NCI-H1417 (cell line): ENCODE measurements around the gene SRA1.

Source experiments
- DNase-seq, 3 experiments: peaks; one replicate each; lab custom pipeline; 2025; lab: John Stamatoyannopoulos, UW

SRA1 gene

GRCh38 chr5:140550147-140551079, 6.9 kb downstream of the SRA1 start:
- no peak for DNase-seq

DNA sequence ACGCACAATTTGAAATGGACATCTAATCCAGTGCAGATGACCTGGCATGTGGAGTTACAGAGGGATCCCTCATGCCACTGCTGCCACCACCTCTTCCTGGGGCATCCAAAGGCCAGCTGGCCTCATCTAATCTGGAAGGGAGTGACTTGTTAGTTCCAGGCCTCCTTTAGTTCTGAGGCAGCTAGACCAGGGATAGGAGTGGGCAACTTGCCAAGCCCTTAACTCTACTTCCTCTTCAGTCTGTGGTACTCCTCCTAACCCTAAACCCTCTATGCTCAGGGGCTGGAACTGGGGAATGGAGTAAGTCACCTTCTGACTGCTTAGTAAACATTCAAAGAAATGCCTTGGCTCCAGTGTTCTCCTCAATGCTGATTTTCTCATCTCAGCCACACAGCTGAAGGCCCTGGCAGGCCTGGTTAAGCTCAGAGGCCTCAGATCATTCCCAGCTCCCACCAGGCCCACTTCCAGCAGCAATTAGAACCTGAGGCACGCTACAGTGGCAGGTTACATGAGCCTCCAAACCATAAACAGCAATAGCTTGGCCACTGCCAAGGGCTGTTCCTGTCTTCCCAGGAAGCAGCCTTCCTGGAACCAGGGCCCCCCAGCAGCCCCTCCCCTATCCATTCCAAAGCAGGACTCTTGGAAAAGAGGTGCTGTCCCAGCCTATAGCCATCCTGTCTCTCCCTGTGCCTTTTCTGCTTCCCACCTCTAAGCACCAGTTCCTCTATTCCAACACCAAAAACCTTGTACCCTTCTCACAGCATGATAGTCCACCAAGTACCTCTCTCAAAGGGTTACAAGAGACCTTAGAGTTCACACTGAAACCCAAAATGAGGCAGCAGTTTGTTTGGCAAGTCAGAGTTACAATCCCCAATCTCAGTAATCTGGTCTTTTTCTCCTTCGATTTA, 7.8 kb downstream of the SRA1 start:
- no peak for DNase-seq

DNA sequence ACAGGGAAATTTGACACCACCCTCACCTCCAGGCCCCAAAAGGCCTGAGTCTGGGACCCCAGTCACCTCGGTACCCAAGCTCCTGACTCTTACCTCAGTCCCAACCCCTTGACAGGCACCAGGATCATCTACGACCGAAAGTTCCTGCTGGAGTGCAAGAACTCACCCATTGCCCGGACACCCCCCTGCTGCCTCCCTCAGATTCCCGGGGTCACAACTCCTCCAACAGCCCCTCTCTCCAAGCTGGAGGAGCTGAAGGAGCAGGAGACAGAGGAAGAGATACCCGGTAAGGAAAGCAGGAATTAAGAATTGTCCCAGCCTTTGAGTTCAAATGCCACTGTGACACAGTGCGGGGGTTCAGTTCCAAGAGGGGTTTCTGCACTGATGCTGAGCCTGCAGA, 8.5 kb downstream of the SRA1 start:
- no peak for DNase-seq

- DNase-seq, result no peak
Observed at GRCh38 chr5:140548300-140548688, 9.0 kb downstream of the SRA1 start.

DNA sequence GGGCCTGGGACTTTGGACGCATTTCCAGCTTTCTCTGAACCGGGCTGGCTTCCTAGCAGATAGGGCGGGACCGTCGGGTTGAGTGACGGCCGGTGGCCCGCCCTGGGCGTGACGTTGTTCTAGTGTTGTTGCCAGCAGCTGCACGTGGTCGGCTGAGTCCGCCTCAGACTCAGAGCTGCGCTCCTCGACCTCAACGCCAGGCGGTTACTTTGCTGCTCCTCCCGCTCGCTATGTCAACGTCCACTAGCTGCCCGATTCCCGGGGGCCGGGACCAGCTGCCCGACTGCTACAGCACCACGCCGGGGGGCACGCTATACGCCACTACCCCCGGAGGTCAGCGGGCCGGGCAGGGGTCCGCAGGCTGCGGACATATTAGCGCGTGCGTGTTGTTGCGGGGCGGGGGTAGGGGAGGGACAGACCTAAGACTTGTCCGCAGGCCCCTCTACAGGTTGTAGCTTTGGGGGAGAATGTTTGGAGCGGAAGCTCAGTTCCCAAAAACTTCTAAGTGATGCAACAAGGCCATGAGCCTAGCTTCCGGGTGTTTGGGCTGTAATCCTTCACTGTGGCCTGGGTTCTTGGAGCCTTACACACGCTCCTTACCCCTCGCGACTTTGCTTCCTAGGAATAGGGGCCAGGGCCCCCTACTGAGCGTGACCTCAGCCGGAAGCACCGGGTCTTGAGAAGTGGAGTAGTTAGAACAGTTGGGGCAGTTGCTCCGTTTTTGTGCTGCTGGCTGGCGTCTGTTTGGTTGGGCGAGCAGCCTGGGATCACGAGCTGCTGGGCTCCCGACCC, 9.6 kb downstream of the SRA1 start, which contains the start of gene EIF4EBP3:
EIF4EBP3 (plus strand) TSS at position 155 of the 792 bp plus-strand sequence; CDS start at position 231, 76 bp downstream.
- DNase-seq, result peak; percentile 54 to 76 (median 73)

GRCh38 chr5:140546851-140547507, 10.3 kb downstream of the SRA1 start:
- no peak for DNase-seq

DNA sequence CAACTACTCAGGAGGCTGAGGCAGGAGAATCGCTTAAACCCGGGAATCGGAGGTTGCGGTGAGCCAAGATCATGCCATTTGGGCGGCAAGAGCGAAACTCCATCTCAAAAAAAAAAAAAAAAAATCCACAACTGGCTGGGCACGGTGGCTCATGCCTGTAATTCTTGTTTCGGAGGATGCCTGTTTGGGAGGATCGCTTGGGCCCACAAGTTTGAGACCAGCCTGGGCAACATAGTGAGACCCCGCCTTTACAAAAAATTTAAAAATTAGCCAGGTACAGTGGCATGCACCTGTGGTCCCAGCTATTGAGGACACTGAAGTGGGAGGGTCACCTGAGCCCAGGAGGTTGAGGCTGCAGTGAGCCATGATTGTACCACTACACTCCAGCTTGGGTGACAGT, 11.7 kb downstream of the SRA1 start:
- DNase-seq, result no peak

DNA sequence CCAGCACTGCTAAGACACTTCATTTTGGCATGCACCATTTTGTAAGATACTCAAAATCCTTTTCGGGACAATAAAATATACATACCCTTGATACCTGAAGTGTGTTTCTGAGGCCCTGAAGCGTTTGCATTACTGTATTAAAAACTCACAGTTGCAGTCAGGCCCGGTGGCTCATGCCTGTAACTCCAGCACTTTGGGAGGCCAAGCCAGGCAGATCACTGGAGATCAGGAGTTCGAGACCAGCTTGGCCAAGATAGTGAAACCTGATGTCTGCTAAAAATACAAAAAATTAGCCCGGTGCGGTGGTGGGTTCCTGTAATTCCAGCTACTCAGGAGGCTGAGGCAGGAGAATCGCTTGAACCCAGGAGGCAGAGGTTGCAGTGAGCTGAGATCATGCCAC, 12.3 kb downstream of the SRA1 start:
- no peak for DNase-seq

- no peak for DNase-seq
Observed at GRCh38 chr5:140542972-140543371, 14.3 kb downstream of the SRA1 start.

GRCh38 chr5:140540227-140540626, 17.0 kb downstream of the SRA1 start:
- DNase-seq, result no peak

DNA sequence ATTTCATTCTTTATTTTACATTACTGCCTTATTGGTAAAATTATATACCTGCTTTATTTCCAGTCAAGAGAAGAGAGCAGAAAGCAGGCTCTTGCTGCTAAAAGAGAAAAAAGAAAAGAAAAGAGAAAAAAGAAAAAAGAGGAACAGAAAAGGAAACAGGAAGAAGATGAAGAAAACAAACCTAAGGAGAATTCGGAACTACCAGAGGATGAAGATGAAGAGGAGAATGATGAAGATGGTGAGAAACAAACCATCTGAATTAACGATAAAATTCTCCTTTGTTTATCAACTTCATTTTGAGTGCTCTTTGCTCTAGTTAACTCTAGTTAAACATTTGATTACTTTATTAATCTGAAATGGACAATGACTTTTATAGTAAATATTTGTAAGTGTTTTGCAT, 33.3 kb downstream of the SRA1 start:
- no peak for DNase-seq

DNA sequence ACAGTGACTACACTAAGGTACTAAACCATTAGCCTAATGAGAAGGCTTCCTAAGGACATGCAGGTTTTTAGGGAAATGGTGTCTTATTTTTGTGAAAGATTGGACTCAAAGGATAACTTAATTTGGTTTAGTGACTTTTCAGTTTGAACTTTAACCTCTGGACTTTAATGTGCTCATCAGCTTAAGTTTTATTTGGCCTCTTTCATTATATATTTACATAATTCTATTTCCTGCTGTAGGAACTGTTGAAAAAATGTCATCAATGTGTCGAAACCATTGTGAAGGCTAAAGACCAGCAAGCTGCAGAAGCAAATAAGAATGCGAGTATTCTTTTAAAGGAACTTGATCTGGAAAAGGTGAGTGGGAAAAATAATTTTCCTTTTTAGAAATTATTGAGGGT, 44.1 kb downstream of the SRA1 start:
- DNase-seq, result no peak

GRCh38 chr5:140509898-140510297, 47.4 kb downstream of the SRA1 start:
- DNase-seq, result peak in 1 of 3 experiments; percentile 1

GRCh38 chr5:140502834-140503233, 54.4 kb downstream of the SRA1 start:
- no peak for DNase-seq
